NCI-H1930 (cell line): ENCODE results near the gene RTEL1.
"Not testable (repeated sequence)": the region's sequence is repeated elsewhere in the genome, so short reads cannot be mapped to it uniquely, and the experiment has no call there.

Experiments
- DNase-seq, 2 experiments: peaks; one replicate each; lab custom pipeline; 2025; lab: John Stamatoyannopoulos, UW

Gene RTEL1

DNA sequence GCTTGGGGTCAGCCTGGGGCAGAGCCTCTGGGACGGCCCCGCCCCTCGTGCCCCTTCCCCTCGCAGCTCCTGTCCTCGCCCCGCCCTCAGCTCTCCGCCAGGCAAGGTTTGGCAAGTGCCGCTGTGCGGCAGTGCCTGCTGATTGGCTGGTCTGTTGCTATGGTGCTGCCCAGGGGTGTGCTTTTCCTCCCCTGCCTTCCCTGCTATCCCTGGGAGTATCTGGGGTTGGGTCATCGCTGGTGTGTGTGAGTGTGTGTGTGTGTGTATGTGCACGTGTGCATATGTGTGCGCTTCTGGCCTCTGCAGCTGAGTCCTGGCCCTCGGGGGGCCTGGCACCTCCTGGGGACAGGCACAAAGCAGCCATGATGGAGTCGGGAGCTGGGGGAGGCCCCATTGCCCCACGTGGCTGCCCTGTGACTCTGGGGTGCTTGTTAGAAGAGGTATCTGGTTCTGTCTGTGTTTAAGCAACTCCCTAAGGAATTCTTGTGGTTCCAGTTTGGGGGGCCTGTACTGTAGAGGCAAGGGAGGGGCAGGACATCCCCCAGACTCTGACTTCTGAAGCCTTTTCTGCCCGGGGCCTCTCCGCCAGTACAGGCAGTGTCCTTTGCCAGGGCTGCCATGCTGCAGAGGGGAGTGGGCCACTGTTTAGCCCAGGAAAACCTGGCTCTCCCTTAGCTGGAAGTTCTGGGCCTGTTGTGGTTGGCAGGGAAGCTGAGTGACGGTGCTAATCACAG, 6.9 kb downstream of the RTEL1 start:
- DNase-seq, result no peak

DNA sequence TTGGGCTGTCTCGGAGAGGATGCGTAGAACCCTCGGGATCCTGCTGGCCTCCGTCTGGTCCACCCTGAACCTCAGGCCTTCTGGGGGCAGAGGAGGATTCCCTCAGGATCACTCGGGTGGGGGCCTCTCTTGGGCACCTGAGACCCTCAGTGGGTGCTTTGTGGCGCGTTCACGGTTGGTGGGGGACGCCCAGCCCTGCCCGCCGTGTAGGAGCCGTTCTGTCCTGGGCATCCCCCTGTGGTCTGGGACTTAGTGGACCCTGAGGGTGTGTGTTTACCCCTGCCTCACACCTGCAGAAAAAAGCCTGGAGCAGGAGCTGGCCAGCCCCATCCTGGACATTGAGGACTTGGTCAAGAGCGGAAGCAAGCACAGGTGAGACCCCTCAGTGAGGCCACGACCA, 7.6 kb downstream of the RTEL1 start:
- no peak for DNase-seq

DNA sequence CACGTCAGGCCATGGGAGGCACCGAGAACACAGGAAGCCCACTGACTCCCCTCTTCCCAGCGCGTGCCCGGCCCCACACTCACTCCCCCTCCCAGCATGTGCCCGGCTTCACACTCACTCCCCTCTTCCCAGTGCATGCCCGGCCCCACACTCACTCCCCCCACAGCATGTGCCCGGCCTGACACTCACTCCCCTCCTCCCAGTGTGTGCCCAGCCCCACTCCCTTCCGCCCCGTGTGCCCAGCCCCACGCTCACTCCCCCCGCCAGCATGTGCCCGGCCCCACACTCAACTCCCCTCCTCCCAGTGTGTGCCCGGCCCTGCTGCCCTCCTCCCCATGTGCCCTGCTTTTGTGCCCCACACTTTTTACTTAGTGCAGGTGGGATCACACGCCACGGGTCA, 9.7 kb downstream of the RTEL1 start:
- DNase-seq, result no peak

DNA sequence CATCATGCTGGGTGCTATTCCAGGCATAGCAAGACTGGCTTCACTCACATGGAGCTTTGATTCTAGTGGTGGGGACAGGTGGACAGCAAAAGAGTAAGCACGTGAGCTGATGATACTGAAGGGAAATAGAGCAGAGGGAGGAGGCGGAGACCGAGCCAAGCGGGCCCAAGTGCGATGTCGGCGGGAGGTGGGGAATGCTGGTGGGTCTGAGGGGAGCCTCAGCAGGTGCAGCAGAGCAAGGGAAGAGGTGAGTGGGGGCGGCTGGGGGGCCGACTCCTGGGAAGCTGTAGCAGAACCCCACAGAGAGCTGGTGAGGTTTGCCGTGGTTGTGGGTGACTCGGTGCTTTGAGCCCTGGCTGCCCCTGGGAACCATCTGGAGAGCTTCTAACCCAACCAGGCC, 10.2 kb downstream of the RTEL1 start:
- DNase-seq, result no peak

DNA sequence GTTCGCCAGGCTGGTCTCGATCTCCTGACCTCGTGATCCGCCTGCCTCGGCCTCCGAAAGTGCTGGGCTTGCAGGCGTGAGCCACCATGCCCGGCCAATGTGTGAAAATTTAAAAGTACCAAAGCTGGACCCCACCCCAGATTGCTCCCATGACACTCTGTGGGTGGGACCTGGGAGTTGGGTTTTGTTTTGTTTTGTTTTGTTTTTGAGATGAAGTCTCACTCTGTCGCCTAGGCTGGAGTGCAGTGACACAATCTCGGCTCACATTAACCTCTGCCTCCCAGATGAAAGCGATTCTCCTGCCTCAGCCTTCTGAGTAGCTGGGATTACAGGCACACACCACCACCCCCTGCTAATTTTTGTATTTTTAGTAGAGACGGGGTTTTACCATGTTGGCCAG, 13.6 kb downstream of the RTEL1 start:
- DNase-seq, result not testable (repeated sequence)

DNA sequence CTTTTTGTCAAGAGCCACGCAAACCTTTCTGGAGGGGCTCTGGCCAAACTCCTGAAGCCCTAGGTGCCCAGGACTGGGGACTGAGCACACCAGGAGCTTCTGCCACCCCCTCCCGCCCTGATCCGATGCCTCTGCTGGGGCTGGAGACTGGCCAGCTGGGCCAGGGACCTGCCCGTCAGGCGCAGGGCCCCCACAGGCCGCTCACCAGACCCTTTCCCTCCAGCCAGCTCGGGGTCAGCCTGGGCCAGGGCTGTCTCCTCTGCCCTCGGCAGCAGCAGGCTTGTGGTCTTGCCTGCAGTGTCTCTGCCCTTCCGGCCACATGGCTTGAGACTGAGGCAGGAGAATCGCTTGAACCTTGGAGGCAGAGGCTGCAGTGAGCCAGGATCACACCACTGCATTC, 14.6 kb downstream of the RTEL1 start:
- no peak for DNase-seq

DNA sequence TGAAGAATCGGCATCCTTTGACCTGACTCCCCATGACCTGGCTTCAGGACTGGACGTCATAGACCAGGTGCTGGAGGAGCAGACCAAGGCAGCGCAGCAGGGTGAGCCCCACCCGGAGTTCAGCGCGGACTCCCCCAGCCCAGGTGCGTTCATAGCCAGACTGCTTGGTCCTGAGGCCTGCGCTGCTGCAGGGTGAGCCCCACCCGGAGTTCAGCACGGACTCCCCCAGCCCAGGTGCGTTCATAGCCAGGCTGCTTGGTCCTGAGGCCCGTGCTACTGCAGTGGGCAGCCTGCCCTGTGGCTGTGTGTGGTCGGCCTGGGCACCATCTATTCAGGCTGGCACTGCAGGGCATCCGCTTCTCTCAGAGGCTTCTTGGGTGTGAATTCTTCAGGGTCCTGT, 15.8 kb downstream of the RTEL1 start:
- no peak for DNase-seq

DNA sequence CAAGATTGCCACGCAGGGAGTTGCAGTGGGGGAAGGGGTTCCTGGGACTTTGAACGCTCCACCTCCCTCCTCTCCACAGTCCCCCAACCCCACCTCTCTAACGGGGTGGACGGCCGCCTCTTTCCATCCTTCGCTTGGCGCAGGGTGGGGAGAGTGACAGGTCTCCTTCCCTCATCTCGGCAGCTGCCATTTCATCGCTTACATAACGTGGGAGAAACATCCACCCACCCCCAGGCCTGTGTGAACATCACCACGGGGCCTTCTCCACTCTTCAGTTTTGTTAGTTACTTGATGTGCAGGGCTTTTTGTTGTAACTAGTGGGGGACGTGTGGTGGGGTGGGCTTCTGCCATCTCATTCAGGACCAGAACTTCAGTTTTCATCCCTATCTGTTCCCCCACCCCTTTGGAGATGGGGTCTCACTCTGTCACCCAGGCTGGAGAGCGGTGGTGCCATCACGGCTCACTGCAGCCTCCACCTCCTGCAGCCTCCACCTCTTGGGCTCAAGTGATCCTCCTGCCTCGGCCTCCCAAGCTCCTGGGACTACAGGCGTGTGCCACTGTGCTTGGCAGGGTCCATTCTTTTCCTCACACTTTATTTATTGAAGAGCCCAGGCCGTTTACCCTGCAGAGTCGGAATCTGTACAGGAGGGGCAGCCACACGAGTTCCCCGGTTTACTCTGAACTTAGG, 17.7 kb downstream of the RTEL1 start:
- DNase-seq, result no peak

DNA sequence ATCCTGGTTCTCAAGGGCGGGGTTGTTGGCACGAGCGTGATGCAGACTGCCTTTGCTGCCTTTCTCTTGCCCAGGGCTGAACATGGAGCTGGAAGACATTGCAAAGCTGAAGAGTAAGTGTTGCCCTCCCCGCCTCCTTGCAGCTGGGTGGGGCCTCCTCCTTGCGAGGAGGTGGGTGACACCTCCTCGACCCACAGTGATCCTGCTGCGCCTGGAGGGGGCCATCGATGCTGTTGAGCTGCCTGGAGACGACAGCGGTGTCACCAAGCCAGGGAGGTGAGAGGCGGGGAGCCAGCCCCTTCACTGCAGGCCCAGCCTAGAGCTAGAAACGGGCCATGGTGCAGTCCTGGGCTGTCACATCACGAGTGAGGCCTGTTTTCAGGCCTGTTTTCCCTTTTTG, 20.0 kb downstream of the RTEL1 start:
- DNase-seq, result no peak

DNA sequence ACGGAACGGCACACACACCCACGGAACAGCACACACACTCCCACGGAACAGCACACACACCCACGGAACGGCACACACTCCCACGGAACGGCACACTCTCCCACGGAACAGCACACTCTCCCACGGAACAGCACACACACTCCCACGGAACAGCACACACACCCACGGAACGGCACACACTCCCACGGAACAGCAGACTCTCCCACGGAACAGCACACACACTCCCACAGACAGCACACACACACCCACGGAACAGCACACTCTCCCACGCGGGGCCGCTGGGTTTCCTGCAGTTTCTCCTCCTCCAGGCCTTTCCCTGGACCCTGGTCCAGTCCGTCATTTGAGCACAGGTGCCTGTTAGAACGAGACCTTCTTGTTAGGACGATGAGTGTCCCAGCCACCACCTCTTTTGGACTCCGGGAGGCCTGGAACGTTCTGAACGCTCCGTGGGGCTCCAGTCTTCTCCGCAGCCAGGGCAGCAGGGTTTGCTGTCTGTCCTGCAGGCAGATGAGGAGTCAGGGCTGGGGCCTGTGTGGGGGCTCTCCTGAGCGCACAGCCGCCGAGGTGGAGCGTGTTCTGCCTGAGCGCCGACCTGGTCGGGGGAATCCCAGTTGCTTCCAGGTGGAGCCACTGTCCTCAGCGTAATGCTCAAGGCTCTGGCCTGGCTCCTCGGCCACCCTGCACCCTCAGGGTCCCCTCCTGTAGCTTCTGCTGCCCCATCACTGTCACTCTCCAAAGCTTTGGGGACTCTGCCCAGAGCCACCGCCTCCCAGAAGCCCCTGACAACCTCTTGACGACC, 20.8 kb downstream of the RTEL1 start:
- no peak for DNase-seq

DNA sequence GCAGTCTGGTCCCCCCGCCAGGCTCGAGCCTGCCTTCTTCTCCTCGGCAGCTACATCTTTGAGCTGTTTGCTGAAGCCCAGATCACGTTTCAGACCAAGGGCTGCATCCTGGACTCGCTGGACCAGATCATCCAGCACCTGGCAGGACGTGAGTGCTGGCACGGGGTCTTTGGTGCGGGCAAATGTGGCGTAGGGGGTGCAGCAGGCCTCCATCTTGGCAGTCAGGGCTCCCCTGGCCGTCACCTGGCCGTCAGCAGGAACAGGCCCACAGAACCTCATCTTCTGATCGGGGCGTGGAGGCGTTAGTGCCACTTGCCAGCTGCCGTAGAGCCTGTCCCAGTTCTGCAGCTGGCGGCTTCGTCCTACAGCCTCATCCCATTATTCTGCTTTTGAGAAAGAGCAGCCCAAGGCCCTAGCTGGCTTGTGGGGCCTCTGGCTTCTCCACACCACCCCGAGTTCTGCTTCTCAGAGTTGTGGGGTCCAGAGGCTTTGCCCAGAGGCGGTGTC, 21.7 kb downstream of the RTEL1 start:
- DNase-seq, result no peak

DNA sequence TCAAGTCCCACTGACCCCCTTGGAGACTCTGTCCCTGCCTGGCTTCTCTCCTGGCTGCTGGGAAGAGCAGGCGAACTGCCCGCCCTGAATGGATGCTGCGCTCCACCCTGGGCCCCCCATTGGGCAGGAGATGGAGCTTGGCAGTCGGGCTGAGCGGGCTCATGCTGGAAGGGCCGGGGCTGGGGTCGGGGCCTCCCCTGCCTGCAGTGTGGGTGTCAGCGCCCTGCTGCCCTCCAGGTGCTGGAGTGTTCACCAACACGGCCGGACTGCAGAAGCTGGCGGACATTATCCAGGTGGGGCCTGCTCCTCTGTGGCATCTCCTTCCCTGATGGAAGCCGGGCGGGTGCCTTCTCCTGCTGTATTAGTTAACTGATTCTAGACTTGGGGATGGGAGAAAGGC, 22.3 kb downstream of the RTEL1 start:
- no peak for DNase-seq

DNA sequence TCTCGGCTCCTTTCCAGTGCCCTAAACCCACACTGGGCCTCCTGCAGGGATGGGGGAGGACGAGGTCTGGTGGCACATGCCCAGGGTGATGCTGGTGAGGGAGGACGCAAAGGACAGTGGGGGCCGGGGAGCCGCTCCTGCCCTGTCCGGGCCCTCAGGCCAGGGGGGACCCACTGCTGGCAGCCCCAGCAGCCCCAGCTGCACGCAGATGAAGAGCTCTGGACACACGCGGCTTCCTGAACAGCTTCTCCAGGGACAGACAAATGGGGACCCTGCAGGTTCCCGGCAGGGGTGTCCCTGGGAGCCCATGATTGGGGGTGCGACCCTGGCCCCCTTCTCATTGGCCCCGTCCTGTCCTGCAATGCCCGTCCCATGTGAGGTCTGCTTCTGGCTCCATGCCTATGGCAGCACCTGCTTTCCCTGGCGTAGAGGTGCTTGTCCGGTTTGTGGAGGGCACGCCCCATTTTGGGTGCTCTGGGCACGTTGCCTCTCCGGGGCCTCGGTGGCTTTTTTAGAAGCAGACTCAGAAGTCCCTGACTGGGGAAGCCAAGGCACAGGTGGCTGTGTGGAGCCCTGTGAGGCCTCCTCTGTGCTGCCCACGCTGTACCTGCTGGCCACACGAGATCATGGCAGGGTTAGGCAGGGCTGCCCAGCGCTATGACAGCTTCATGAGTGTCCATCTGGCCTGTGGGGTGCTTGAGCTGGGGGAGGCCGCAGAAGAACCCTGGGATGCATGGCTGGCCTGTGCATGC, 22.9 kb downstream of the RTEL1 start:
- DNase-seq, result no peak

DNA sequence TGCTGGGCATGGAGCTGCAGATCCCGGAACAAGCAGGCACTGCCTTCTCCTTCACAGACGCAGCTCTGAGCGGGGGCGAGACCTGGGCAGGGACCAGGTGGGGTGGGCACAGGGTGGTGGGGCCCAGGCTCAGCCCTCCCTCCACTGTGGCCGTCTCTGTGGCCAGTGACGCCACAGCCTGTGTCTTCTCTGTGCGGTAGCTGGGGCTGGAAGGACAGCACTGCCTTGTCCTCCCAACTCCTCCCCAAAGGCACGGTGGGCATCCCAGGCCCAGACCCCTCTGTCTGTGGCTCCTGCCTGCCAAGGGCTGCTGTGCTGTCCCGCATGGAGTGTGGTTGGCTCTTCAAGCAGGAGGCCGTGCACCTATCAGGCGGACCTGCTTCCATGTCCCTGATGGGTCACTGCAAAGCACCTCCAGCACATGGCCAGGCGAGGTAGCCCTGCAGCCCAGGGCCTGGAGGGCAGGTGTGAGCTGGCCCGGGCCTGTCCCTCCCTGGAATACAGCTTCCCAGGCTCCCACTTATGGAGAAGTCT, 23.6 kb downstream of the RTEL1 start:
- DNase-seq, result no peak

DNA sequence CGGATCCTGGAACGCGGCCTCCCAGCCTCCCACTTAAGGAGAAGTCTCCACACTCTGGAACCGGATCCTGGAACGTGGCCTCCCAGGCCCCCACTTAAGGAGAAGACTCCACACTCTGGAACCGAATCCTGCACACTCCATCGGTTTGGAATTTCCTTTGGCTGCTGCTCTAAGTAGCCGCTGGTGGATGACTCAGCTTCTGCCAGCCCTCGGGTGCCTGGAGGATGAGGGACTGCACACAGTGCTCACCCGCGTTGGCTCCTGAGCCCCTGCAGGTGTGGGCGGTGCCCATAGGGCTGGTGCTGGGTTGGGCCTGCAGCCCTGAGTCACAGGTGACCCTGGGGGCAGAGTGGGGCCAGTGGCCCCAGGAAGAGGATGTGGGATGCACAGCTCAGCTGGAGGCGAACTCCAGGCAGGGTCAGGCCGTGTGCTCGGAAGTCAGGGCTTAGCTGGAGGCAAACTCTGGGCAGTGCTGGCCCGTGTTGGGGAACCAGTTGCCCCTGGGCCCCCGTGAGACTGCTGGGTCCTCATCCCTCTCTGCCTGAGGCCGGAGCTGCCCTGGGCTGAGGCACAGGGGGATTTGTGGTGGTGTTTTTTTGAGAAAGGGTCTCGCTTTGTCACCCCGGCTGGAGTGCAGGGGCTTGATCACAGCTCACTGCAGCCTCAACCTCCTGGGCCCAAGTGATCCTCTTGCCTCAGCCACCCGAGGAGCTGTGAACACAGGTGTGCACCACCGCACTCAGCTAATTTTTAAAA, 24.4 kb downstream of the RTEL1 start:
- no peak for DNase-seq

DNA sequence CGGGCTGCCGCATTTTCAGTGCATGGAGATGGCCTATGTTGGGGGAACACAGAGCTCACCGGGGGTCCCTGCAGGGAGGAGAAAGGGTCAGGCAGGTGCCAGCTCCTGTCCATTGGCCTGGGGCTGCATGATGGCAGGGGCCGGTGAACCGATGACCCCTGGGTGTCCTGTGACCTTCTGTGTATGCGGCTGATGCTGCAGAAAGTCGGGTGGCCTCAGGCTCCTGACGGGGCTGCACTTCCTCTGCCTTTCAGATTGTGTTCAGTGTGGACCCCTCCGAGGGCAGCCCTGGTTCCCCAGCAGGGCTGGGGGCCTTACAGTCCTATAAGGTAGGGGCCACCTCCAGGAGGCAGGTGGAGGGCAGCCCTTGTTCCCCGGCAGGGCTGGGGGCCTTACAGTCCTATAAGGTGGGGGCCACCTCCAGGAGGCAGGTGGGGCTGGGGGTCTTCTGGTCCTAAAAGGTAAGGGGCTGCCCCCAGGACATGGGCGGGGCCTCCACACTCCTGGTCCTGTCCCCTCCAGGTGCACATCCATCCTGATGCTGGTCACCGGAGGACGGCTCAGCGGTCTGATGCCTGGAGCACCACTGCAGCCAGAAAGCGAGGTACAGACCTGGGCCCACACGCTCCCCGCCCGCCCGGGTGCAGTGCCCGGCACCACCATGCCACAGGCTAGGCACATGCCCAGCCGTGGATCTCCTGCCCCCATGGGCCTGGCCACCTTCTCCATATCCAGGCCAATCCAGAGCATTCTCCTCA, 27.3 kb downstream of the RTEL1 start:
- DNase-seq, result no peak

DNA sequence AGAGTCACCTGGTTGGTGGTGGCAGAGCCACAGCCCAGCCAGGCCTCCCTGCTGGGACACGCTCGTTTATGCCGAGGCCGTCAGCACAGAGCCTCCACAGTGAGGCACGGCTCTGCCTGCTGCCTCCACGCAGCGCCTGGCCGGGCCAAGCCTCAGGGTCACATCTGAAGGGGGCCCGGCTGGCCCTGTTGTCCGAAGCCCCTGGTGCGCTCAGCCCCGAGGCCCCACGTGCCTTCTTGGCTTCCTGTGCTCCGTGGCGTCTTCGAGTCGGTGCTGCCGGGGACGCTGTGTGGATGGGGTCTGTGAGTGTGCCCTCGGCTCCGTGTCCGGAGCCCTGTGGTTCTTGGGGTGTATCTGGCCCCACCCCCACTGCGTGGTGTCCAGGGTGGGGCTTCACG, 28.0 kb downstream of the RTEL1 start:
- no peak for DNase-seq

DNA sequence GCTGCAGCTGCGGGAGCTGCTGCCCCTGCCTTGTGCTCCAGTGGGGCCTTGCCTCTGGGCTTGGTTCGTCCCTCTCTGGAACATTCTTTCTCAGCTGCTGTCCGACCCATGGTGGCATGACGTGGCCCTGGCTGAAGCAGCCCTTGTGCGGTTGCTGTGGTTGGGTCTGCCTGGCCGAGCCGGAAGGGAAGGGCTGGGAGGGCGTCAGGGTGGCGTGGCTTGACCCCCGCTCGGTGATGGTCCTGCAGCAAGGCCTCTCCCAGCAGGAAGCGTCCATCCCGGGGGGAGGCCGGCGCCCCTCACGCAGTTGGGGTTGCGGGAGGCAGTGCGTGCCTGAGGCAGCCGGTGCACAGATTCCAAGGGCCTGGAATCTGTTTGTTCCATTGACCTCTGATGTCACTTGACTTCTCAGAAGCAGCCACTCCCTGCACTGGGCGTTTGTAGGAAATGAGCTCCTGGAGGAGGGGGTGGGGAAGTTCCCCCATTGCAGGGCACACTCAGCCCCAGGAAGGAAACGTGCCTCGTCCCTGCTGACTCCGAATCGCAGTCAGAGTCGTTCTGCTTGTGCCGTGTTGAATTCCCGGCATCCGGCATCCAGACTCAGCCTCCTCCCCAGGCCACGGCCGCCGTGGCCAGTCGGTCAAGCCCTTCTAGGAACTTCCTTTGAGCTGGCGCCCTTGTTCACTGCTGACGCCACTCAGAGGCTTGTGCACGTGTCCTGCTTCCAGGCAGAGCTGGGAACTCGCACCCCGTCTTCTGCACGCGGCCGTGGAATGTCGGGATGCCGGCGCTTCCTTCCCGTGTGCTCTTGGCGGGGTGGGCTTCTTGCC, 28.6 kb downstream of the RTEL1 start:
- no peak for DNase-seq

DNA sequence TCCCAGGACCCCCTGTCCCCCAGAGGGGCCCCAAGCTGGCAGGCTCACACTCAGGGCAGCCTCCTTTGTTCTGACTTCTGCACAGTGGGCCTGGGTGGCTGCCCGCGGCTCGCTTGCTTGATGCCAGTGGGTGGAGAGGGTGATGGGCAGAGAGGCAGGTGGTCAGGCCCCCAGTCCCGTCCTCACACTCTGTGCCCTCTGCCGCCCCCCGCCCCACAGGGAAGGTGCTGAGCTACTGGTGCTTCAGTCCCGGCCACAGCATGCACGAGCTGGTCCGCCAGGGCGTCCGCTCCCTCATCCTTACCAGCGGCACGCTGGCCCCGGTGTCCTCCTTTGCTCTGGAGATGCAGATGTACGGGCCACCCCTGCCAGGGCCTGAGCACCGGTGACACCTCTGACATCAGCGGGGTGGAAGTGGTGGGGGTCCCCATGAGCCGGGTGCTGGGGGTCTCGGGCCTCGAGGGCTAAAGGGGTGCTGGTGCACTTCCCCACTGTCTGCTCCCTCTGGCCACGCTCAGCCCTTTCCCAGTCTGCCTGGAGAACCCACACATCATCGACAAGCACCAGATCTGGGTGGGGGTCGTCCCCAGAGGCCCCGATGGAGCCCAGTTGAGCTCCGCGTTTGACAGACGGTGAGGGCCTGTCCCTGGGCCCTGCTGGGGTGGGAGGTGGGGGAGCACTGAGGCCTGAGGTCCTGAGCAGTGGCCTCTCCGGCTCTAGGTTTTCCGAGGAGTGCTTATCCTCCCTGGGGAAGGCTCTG, 29.5 kb downstream of the RTEL1 start:
- DNase-seq, result no peak
